ENCODE data around the gene SYK.

DNA sequence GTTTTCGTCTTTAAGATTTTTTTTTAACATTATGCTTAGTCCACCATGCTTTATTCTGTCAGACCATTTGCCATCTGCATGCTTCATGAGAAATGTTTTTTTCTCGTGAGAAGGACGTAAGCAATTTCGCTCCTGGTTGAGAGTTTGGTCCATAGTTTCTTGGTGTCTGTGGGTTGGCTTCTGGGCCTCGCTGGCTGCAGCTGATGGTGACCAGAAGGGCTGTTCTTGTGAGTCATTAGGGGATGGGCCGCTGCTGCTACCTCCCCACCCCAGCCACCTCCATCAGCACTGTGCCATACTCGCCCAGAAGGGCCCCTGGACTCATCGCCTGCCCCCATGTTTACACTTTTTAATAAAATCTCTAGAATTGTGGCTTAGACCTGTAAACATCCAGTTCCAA is 11.4 kb downstream of the SYK start:
- TF ChIP-seq CTCF (IDR thresholded peaks at IDR 0.05) (no peak), POLR2A (IDR thresholded peaks at IDR 0.05) (no peak)
